GM18508 (cell line): ENCODE results near the gene GPR62.

ENCODE experiments used
- ATAC-seq: cut with Tn5 transposase; IDR thresholded peaks from one replicate; pipeline ENCODE4 v1.9.1; 2021; ENCODE audit warnings: moderate number of reproducible peaks; ENCODE audit not compliant: insufficient read depth, unreplicated experiment

Gene GPR62

DNA sequence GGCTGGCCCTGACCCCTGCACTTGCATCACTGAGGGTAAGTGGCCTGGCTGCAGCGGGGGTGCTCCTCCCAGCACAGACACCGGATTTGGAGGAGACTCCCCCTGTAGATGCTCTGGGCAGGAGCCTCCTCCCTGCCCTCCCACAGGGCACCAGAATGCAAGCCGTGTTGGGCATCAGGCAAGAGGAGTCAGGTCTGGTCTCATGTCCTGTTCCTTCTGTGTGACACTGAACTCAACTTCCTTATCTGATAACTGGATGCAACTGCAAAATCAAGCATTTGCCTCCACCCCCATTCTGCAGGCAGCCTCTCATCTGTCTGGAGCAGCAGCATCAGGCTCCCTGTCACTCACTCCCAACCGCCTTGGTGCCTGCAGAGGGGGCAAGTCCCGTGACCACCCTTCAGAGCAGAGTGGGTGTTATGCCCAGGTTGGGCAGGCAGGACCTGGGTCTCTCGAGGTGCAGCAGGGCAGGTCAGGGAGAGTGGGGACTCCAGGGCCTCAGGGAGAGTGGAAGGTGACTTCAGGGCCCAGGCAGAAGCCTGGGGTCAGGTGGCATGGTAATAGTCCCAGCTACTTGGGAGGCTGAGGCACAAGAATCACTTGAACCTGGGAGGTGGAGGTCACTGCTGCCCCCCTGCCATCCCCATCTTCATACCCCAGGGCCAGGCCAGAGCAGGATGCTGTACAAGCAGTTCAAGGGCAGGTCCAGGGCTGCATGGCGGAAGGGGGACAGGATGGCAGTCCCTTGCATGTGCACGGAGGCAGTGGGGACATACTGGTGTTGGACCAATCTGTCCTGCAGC is 51.0 kb downstream of the GPR62 start:
- ATAC-seq = no peak

DNA sequence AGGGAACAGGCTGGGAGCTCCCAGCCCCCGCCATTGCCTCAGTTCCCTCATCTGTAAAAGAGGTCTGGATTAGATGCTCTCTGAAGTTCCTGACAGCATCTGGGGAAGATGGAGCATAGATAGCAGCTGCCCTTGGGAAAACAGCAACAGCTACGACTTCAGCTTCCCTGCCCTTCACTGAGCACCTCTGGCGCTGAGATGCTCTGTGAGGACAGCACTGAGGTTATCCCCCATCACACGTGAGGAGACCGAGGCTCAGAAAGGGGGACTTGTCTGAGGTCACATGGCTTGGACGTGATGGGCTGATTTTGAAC is 51.6 kb downstream of the GPR62 start:
- no peak for ATAC-seq
